ENCODE measurements around the gene MPO.

DNA sequence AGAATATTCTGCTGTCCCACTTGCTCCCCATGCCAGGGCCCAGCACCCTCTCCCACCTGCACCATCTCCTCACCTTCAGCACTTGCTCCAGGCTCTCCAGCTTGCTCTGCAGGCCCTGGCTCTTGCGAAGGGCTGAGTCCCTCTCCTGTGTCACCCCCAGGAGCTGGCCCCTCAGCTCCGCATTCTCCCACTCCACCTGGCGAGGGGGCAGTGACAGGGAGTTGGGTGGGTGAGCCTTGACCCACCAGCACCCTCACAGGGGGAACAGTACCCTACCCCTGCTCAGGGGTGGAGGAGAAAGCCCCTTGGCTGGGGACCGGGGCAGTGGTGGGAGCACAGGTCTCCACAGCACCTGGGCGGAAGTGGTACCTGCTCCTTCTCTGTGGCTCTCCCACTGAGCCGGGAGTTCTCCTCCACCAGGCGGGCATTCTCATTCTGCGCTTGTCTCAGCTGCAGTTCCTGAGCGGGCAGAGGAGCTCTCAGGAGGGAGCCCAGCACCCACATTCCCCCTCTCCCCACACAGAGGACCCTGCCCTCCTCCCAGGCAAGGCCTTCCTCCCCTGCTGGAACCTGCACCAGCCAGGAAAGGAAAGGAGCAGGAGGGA lies 41.9 kb upstream of the MPO start:
- TF ChIP-seq, protein P1, sequence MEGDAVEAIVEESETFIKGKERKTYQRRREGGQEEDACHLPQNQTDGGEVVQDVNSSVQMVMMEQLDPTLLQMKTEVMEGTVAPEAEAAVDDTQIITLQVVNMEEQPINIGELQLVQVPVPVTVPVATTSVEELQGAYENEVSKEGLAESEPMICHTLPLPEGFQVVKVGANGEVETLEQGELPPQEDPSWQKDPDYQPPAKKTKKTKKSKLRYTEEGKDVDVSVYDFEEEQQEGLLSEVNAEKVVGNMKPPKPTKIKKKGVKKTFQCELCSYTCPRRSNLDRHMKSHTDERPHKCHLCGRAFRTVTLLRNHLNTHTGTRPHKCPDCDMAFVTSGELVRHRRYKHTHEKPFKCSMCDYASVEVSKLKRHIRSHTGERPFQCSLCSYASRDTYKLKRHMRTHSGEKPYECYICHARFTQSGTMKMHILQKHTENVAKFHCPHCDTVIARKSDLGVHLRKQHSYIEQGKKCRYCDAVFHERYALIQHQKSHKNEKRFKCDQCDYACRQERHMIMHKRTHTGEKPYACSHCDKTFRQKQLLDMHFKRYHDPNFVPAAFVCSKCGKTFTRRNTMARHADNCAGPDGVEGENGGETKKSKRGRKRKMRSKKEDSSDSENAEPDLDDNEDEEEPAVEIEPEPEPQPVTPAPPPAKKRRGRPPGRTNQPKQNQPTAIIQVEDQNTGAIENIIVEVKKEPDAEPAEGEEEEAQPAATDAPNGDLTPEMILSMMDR (IDR thresholded peaks at IDR 0.05), result no peak
- TF ChIP-seq POLR2A (IDR thresholded peaks at IDR 0.05), result no peak
